ENCODE data around the gene FUT7. TPM values are rescaled to one million over a fixed set of nuclear protein-coding genes. Genes with fewer than 3 reads are reported as not detected.

The FUT7 gene
- polyA plus RNA-seq, 3 donors, result 6.1 to 13.4 (median 10.5) TPM

DNA sequence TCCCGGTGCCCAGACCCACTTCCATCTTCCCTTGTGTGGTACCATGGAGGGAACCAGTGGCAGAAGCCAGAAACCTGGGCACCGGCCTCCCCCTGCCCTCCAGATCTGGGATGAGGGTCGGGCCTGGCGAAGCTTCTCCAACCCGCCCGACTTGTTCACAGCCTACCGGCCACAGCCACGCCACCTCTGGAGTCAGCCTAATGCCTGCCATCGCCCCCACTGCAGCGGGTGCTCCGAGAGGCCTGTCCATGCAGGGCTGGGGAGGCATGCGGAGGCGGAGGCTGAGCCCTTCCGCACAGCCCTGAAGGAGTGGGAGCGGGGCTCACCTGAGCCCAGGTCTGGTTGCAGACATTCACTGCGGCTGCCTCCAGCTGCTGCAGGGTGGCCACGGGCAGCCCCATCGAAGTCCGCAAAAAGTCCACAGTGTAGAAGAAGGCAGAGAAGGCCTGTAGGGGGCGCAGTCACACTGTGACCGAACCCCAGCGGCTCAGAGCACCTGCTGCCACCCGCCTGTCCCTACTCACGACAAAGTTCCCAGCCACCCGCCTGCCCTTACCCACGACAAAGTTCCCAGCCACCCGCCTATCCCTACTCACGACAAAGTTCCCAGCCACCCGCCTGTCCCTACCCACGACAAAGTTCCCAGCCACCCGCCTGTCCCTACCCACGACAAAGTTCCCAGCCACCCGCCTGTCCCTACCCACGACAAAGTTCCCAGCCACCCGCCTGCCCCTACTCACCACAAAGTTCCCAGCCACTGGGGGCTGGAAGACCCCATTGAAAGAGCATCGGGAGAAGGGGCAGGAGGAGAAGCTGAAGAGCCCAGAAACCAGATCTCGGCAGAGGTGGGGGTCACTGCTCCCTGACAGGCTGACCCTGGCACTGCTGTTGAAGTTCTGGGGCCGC, 17.9 kb upstream of the FUT7 start:
- Mint-ChIP-seq H3K36me3 (peaks cover 1 to 2% of the 10 kb centered on the region in 2 donors), H3K4me3 (peak overlapping the region in 1 of 2 donors; percentile 80), H3K4me1 (peaks cover 13% of the 10 kb centered on the region), H3K9me3 (peaks cover 0 to 9% (median 2%) of the 10 kb centered on the region in 7 donors), H3K27ac (no peak overlapping the region), H3K27me3 (ENCODE audit: low read depth in 3 of 3) (peaks cover 63 to 96% (median 81%) of the 10 kb centered on the region in 3 donors)
- TF ChIP-seq, protein P1, sequence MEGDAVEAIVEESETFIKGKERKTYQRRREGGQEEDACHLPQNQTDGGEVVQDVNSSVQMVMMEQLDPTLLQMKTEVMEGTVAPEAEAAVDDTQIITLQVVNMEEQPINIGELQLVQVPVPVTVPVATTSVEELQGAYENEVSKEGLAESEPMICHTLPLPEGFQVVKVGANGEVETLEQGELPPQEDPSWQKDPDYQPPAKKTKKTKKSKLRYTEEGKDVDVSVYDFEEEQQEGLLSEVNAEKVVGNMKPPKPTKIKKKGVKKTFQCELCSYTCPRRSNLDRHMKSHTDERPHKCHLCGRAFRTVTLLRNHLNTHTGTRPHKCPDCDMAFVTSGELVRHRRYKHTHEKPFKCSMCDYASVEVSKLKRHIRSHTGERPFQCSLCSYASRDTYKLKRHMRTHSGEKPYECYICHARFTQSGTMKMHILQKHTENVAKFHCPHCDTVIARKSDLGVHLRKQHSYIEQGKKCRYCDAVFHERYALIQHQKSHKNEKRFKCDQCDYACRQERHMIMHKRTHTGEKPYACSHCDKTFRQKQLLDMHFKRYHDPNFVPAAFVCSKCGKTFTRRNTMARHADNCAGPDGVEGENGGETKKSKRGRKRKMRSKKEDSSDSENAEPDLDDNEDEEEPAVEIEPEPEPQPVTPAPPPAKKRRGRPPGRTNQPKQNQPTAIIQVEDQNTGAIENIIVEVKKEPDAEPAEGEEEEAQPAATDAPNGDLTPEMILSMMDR (IDR thresholded peaks at IDR 0.05), result peak; percentile 74
- no peaks in the 10 kb centered on the region for H3K36me3 ChIP-seq (replicated peaks in 1 of 2; ENCODE audit: control insufficient read depth in 1 of 2, insufficient read depth in 2 of 2, low read length in 2 of 2)
- H3K79me2 ChIP-seq (ENCODE audit: insufficient read depth, low read length), result no peaks in the 10 kb centered on the region
- peaks cover 14 to 28% of the 10 kb centered on the region in 2 donors for H3K4me1 ChIP-seq (ENCODE audit: control insufficient read depth in 1 of 2, insufficient read depth in 2 of 2, low read length in 2 of 2)
- H3K4me2 ChIP-seq (replicated peaks; ENCODE audit: extremely low read depth, low read length, poor library complexity, severe bottlenecking), result no peak overlapping the region
- peaks cover 0 to 16% of the 10 kb centered on the region in 2 donors for H3K9me3 ChIP-seq (replicated peaks in 1 of 2; ENCODE audit: control insufficient read depth in 1 of 2, insufficient read depth in 1 of 2, low read length in 2 of 2)
- H3K27me3 ChIP-seq (ENCODE audit: control insufficient read depth in 2 of 2, insufficient read depth in 2 of 2, low read length in 2 of 2), result peaks cover 31 to 85% of the 10 kb centered on the region in 2 donors
- H3K4me3 ChIP-seq (replicated peaks in 1 of 3; ENCODE audit: low read depth in 2 of 3, low read length in 3 of 3), result no peak overlapping the region
- H2AFZ ChIP-seq (ENCODE audit: insufficient read depth, low read depth, low read length, poor library complexity, severe bottlenecking), result no peak overlapping the region
- peak in 2 of 3 donors; percentile 40 to 46 for DNase-seq
- intact Hi-C loops (cut with micrococcal nuclease), result no loop called here
- 41% methylated on average over 37 of the region's 38 CpGs for whole genome bisulfite sequencing (ENCODE audit: insufficient coverage)
- H3K9ac ChIP-seq (ENCODE audit: insufficient read depth, low read length, poor library complexity, severe bottlenecking), result no peak overlapping the region
- no peak overlapping the region for H3K27ac ChIP-seq (ENCODE audit: low read depth in 1 of 2, low read length in 2 of 2)
- peaks cover 5% of the 10 kb centered on the region for H4K20me1 ChIP-seq (ENCODE audit: insufficient read depth, low read length)

DNA sequence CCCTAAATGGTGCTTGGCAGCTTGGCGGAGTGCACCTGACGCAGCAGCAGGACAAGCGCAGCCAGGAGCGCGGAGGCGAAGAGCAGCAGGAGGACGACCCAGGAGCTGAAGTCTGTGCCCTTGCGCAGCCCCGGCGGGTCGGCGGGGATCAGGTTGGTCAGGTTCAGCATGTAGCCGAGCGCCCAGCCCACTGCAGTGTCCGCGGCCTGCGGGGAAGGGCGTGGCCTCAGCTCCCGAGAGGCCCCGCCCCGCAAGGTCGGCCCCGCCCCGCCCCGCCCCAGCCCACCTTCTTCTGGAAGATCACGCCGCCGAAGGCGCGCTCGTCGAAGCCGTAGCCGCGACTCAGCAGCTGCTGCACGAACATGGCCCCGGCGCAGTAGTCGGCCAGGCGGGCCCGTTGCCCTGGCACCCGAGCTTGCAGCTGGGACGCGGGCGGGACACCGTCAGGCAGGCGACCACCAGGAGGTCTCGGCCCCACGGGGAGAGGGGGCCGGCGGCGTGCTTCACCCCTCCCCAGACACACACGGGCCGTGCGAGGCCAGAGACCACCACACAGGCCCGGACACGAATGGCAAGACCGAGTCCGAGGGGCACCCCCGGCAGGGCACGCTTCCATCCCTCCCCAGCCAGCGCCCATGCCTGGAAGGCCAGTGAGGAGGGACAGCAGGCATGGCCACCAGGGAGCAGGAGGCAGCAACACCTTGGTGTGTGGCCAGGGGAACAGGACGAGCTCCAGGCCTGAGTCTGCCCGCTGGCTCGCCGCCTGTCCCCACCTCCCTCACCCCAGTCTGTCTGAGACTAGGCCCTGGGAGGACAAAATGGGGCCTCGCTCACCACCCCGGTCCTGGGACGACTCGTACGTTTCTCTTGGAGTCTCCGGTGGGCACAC, 17.0 kb upstream of the FUT7 start:
- H3K4me2 ChIP-seq (replicated peaks; ENCODE audit: extremely low read depth, low read length, poor library complexity, severe bottlenecking), result no peak overlapping the region
- peaks cover 9% of the 10 kb centered on the region for H4K20me1 ChIP-seq (ENCODE audit: insufficient read depth, low read length)
- peaks cover 0 to 18% of the 10 kb centered on the region in 2 donors for H3K9me3 ChIP-seq (replicated peaks in 1 of 2; ENCODE audit: control insufficient read depth in 1 of 2, insufficient read depth in 1 of 2, low read length in 2 of 2)
- H2AFZ ChIP-seq (ENCODE audit: insufficient read depth, low read depth, low read length, poor library complexity, severe bottlenecking), result no peak overlapping the region
- Mint-ChIP-seq H3K4me1 (peaks cover 17% of the 10 kb centered on the region), H3K27ac (no peak overlapping the region), H3K4me3 (peak overlapping the region in 1 of 2 donors; percentile 80), H3K27me3 (ENCODE audit: low read depth in 3 of 3) (peaks cover 65 to 97% (median 84%) of the 10 kb centered on the region in 3 donors), H3K9me3 (peaks cover 0 to 10% (median 2%) of the 10 kb centered on the region in 7 donors), H3K36me3 (peaks cover 1 to 4% of the 10 kb centered on the region in 2 donors)
- H3K27ac ChIP-seq (ENCODE audit: low read depth in 1 of 2, low read length in 2 of 2), result no peak overlapping the region
- no peak overlapping the region for H3K4me3 ChIP-seq (replicated peaks in 1 of 3; ENCODE audit: low read depth in 2 of 3, low read length in 3 of 3)
- TF ChIP-seq, protein P1 (IDR thresholded peaks at IDR 0.05), result no peak
- intact Hi-C loops (cut with micrococcal nuclease), result no loop called here
- H3K4me1 ChIP-seq (ENCODE audit: control insufficient read depth in 1 of 2, insufficient read depth in 2 of 2, low read length in 2 of 2), result peaks cover 18 to 37% of the 10 kb centered on the region in 2 donors
- no peak for DNase-seq
- peaks cover 35 to 87% of the 10 kb centered on the region in 2 donors for H3K27me3 ChIP-seq (ENCODE audit: control insufficient read depth in 2 of 2, insufficient read depth in 2 of 2, low read length in 2 of 2)
- H3K79me2 ChIP-seq (ENCODE audit: insufficient read depth, low read length), result no peaks in the 10 kb centered on the region
- no peak overlapping the region for H3K9ac ChIP-seq (ENCODE audit: insufficient read depth, low read length, poor library complexity, severe bottlenecking)
- H3K36me3 ChIP-seq (replicated peaks in 1 of 2; ENCODE audit: control insufficient read depth in 1 of 2, insufficient read depth in 2 of 2, low read length in 2 of 2), result no peaks in the 10 kb centered on the region
- 36% methylated on average over 61 of the region's 72 CpGs for whole genome bisulfite sequencing (ENCODE audit: insufficient coverage)

Data from CD14-positive monocyte (primary cell).